Smooth muscle cell (in vitro differentiated cells): ENCODE data around the gene COPE. TPM values are rescaled to one million over a fixed set of nuclear protein-coding genes. Genes with fewer than 3 reads are reported as not detected.

Experiments
- DNase-seq: peaks from one replicate; lab custom pipeline; 2025; ENCODE audit not compliant: unreplicated experiment; lab: John Stamatoyannopoulos, UW
- H2AFZ ChIP-seq: fragments of 200-600 bp; sonication (generic); 2 replicates; pipeline ENCODE4 v1.6.0; 2016; ENCODE audit warnings: antibody characterized with exemption, low read depth, mild to moderate bottlenecking
- H3F3A ChIP-seq: fragments of 200-600 bp; sonication (generic); 2 replicates; pipeline ENCODE4 v1.6.0; 2017; ENCODE audit warnings: antibody characterized with exemption, low read depth
- H3K27ac ChIP-seq: fragments of 200-600 bp; sonication (generic); 2 replicates; pipeline ENCODE4 v1.5.1; 2016; ENCODE audit warnings: low read depth, mild to moderate bottlenecking
- H3K27me3 ChIP-seq: fragments of 200-600 bp; sonication (generic); 2 replicates; pipeline ENCODE4 v1.6.1; 2016; ENCODE audit warnings: low read depth, mild to moderate bottlenecking
- H3K36me3 ChIP-seq: fragments of 200-600 bp; sonication (generic); 2 replicates; pipeline ENCODE4 v1.5.1; 2016; ENCODE audit warnings: low read depth
- H3K4me1 ChIP-seq: fragments of 200-600 bp; sonication (generic); 2 replicates; pipeline ENCODE4 v1.5.1; 2016; ENCODE audit warnings: low read depth
- H3K4me2 ChIP-seq: fragments of 200-600 bp; sonication (generic); 2 replicates; pipeline ENCODE4 v1.6.0; 2016; ENCODE audit warnings: mild to moderate bottlenecking
- H3K4me3 ChIP-seq: fragments of 200-600 bp; sonication (generic); 2 replicates; pipeline ENCODE4 v1.5.1; 2016; ENCODE audit warnings: mild to moderate bottlenecking
- H3K79me2 ChIP-seq: fragments of 200-600 bp; sonication (generic); 2 replicates; pipeline ENCODE4 v1.6.0; 2016; ENCODE audit warnings: low read depth, mild to moderate bottlenecking
- H3K9ac ChIP-seq: fragments of 200-600 bp; sonication (generic); 2 replicates; pipeline ENCODE4 v1.6.0; 2016; ENCODE audit warnings: low read depth
- H3K9me3 ChIP-seq: fragments of 200-600 bp; sonication (generic); replicated peaks from 2 replicates; pipeline ENCODE4 v1.5.1; 2016; ENCODE audit warnings: low read depth
- H4K20me1 ChIP-seq: fragments of 200-600 bp; sonication (generic); 2 replicates; pipeline ENCODE4 v1.6.0; 2016; ENCODE audit warnings: low read depth
- CTCF ChIP-seq: fragments of 200-600 bp; sonication (generic); IDR thresholded peaks from 2 replicates; pipeline ENCODE4 v1.5.1; 2017; ENCODE audit warnings: borderline replicate concordance, mild to moderate bottlenecking, antibody characterized with exemption; ENCODE audit not compliant: insufficient read depth, poor library complexity, severe bottlenecking
- WGBS: methylation state at CpG from one replicate; pipeline ENCODE4 v1.1.7; 2016; ENCODE audit warnings: low lambda C conversion rate; 5-methylcytosine and 5-hydroxymethylcytosine counted together
- polyA plus RNA-seq: library from polyadenylated mRNA; unstranded; fragments of >200 nt; fragmentation: Nextera tagmentation; extraction: Ambion mirVana; gene quantifications from 2 replicates; pipeline ENCODE4 v1.2.1, GENCODE V29; 2016
- total RNA-seq: library from RNA; depleted of rRNA; stranded (reverse); fragments of >200 nt; gene quantifications from 2 replicates; pipeline ENCODE4 v1.2.3, GENCODE V29; 2014

Gene COPE
- total and polyA plus RNA-seq, 2 experiments from 2014 or later, result 236 to 497 TPM

DNA sequence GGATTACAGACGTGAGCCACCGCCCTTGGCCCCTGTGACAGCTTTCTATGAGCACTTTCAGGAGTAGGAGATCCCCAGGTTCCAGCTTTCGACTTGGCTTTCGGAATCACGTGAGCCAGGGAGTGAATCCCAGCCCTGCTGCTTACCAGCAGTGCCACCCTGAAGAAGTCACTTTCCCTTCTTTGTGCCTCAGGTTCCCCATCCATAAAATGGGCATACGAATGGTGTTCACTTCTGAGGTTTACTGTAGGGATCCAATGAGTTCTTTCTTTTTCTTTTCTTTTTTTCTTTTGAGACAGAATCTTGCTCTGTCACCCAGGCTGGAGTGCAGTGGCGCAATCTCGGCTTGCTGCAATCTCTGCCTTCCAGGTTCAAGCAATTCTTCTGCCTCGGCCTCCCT lies 26.1 kb upstream of the COPE start:
- no peak for DNase-seq
- no peak overlapping the region for H3K4me3 ChIP-seq

GRCh38 chr19:18943465-18943864 lies 24.3 kb upstream of the COPE start:
- Histone ChIP-seq H3F3A (no peaks in the 10 kb centered on the region), H2AFZ (no peak overlapping the region), H3K9me3 (no peaks in the 10 kb centered on the region), H3K4me3 (no peak overlapping the region), H3K36me3 (no peaks in the 10 kb centered on the region), H3K27me3 (no peaks in the 10 kb centered on the region), H3K4me1 (peaks cover 6% of the 10 kb centered on the region), H3K4me2 (no peak overlapping the region), H3K9ac (no peak overlapping the region), H3K27ac (no peak overlapping the region), H3K79me2 (peaks cover 20% of the 10 kb centered on the region), H4K20me1 (peaks cover 14% of the 10 kb centered on the region)
- WGBS, result 98% methylated on average over 4 of the region's 4 CpGs
- no peak for TF ChIP-seq CTCF
- no peak for DNase-seq

More for the DNA sequence above, 26.1 kb upstream of the COPE start:
- no peak overlapping the region for H3K27ac ChIP-seq
- H4K20me1 ChIP-seq, result no peaks in the 10 kb centered on the region
- no peaks in the 10 kb centered on the region for H3F3A ChIP-seq
- no peaks in the 10 kb centered on the region for H3K36me3 ChIP-seq
- 87% methylated on average over 9 of the region's 9 CpGs for WGBS
- H3K79me2 ChIP-seq, result peaks cover 5% of the 10 kb centered on the region
- no peak overlapping the region for H3K9ac ChIP-seq
- no peak for TF ChIP-seq CTCF
- no peak overlapping the region for H2AFZ ChIP-seq
- no peaks in the 10 kb centered on the region for H3K27me3 ChIP-seq
- H3K4me2 ChIP-seq, result no peak overlapping the region
- H3K9me3 ChIP-seq, result no peaks in the 10 kb centered on the region
- no peaks in the 10 kb centered on the region for H3K4me1 ChIP-seq

DNA sequence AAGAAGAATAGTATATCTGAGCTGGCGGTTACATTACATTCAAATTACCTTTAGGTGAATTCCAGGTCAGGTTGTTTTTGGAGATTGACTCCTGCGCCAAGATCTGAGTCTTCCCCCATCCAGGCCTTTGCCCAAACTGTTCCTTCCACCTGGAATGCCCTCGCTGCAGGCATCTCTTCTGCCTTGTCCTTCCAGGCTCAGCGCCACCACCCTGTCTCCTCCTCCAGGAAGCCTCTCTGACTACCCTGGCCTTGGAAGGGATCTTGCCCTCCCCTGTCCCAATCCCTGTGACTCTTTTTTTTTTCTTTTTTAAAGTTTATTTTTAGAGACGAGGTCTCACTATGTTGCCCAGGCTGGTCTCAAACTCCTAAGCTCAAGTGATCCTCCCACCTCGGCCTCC lies 23.5 kb upstream of the COPE start:
- TF ChIP-seq CTCF, result no peak
- WGBS, result 87% methylated on average over 6 of the region's 6 CpGs
- peaks cover 20% of the 10 kb centered on the region for H3K79me2 ChIP-seq

GRCh38 chr19:18941628-18942354 lies 22.6 kb upstream of the COPE start:
- Histone ChIP-seq H3K27me3 (no peaks in the 10 kb centered on the region), H3F3A (no peaks in the 10 kb centered on the region), H3K27ac (no peak overlapping the region), H2AFZ (no peak overlapping the region), H3K36me3 (no peaks in the 10 kb centered on the region), H3K9ac (no peak overlapping the region), H3K9me3 (no peaks in the 10 kb centered on the region), H3K4me3 (no peak overlapping the region), H3K4me2 (peak overlapping the region; percentile 54), H4K20me1 (peaks cover 14% of the 10 kb centered on the region), H3K79me2 (peaks cover 20% of the 10 kb centered on the region), H3K4me1 (peaks cover 6% of the 10 kb centered on the region)
- DNase-seq, result no peak
- 69% methylated on average over 18 of the region's 18 CpGs for WGBS
- no peak for TF ChIP-seq CTCF

More for the DNA sequence above, 23.5 kb upstream of the COPE start:
- H3F3A ChIP-seq, result no peaks in the 10 kb centered on the region
- no peak overlapping the region for H3K27ac ChIP-seq
- H2AFZ ChIP-seq, result no peak overlapping the region
- peaks cover 14% of the 10 kb centered on the region for H4K20me1 ChIP-seq
- no peaks in the 10 kb centered on the region for H3K36me3 ChIP-seq
- no peak overlapping the region for H3K9ac ChIP-seq
- no peaks in the 10 kb centered on the region for H3K27me3 ChIP-seq
- H3K4me2 ChIP-seq, result no peak overlapping the region
- H3K4me1 ChIP-seq, result peaks cover 6% of the 10 kb centered on the region
- H3K4me3 ChIP-seq, result no peak overlapping the region
- DNase-seq, result no peak
- no peaks in the 10 kb centered on the region for H3K9me3 ChIP-seq
